Measurements from ENCODE around the gene ST7L.

ST7L gene

DNA sequence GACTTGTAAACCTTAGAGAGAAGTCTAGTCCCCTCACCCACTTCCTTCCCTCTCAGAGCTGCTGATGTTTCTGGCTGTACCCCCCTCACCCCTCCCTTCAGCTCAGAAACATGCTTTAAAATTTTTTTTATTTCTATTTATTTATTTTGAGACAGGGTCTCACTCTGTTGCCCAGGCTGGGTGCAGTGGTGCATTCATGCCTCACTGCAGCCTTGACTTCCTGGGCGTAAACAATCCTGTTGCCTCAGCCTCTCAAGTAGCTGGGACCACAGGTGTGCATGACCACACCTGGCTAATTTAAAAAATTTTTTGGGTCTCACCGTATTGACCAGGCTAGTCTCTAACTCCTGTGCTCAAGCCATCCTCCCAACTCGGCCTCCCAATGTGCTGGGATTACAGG lies 113.1 kb downstream of the ST7L start:
- H3K4me2 ChIP-seq (ENCODE audit: low read length) = peak overlapping the region; percentile 69
- TF ChIP-seq EZH2phosphoT487 (IDR thresholded peaks at IDR 0.05; ENCODE audit: borderline replicate concordance, low read length) = no peak
- TF ChIP-seq, protein P1, sequence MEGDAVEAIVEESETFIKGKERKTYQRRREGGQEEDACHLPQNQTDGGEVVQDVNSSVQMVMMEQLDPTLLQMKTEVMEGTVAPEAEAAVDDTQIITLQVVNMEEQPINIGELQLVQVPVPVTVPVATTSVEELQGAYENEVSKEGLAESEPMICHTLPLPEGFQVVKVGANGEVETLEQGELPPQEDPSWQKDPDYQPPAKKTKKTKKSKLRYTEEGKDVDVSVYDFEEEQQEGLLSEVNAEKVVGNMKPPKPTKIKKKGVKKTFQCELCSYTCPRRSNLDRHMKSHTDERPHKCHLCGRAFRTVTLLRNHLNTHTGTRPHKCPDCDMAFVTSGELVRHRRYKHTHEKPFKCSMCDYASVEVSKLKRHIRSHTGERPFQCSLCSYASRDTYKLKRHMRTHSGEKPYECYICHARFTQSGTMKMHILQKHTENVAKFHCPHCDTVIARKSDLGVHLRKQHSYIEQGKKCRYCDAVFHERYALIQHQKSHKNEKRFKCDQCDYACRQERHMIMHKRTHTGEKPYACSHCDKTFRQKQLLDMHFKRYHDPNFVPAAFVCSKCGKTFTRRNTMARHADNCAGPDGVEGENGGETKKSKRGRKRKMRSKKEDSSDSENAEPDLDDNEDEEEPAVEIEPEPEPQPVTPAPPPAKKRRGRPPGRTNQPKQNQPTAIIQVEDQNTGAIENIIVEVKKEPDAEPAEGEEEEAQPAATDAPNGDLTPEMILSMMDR (IDR thresholded peaks at IDR 0.05; ENCODE audit: low read depth, low read length, poor library complexity, severe bottlenecking) = no peak
- H3K27me3 ChIP-seq (ENCODE audit: control insufficient read depth, low read length) = peaks cover 47% of the 10 kb centered on the region

DNA sequence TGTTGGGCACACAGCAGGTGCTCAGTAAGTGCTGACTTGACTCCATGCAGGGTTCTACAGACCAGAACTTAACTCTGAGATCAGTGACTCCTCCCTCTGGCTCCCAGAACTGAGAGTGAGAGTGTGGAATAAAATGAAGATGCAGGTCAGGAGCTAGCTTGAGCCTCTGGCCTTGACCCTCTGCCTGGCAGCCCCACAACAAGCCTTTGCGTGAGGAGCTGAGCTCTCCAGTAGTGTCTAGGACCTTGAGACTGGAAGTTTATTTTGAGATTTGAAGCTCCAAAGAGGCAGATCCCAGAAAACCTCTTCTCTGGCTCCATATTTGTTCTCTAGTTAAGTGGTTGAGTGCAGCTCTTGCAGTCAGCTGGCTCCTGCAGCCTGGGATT lies 113.5 kb downstream of the ST7L start:
- Histone ChIP-seq H3K4me1 (ENCODE audit: control insufficient read depth, low read length) (peaks cover 76% of the 10 kb centered on the region), H3K27me3 (ENCODE audit: control insufficient read depth, low read length) (peaks cover 47% of the 10 kb centered on the region), H3K27ac (ENCODE audit: low read depth, low read length) (peak overlapping the region; percentile 58), H3K4me3 (ENCODE audit: low read length) (peak overlapping the region; percentile 48), H3F3A (ENCODE audit: control insufficient read depth, insufficient read depth) (peaks cover 18% of the 10 kb centered on the region), H3K4me2 (ENCODE audit: low read length) (peak overlapping the region; percentile 69), H3K9me2 (replicated peaks; ENCODE audit: control insufficient read depth, low read length) (no peaks in the 10 kb centered on the region), H4K20me1 (ENCODE audit: control insufficient read depth, insufficient read depth, low read depth, low read length) (no peaks in the 10 kb centered on the region), H3K79me2 (ENCODE audit: control insufficient read depth, low read length) (no peaks in the 10 kb centered on the region), H3K9me3 (ENCODE audit: control insufficient read depth, insufficient read depth, low read length) (no peaks in the 10 kb centered on the region), H3K36me3 (ENCODE audit: control insufficient read depth, low read length) (no peaks in the 10 kb centered on the region)
- no peak for TF ChIP-seq EZH2phosphoT487 (IDR thresholded peaks at IDR 0.05; ENCODE audit: borderline replicate concordance, low read length)
- TF ChIP-seq, protein P1 (IDR thresholded peaks at IDR 0.05; ENCODE audit: low read depth, low read length, poor library complexity, severe bottlenecking) = no peak

More for the DNA sequence above, 113.1 kb downstream of the ST7L start:
- H3K4me3 ChIP-seq (ENCODE audit: low read length) = peak overlapping the region; percentile 48
- no peaks in the 10 kb centered on the region for H3K79me2 ChIP-seq (ENCODE audit: control insufficient read depth, low read length)
- peak overlapping the region; percentile 58 for H3K27ac ChIP-seq (ENCODE audit: low read depth, low read length)
- H3K9me3 ChIP-seq (ENCODE audit: control insufficient read depth, insufficient read depth, low read length) = no peaks in the 10 kb centered on the region
- no peaks in the 10 kb centered on the region for H4K20me1 ChIP-seq (ENCODE audit: control insufficient read depth, insufficient read depth, low read depth, low read length)
- no peaks in the 10 kb centered on the region for H3K36me3 ChIP-seq (ENCODE audit: control insufficient read depth, low read length)
- peaks cover 76% of the 10 kb centered on the region for H3K4me1 ChIP-seq (ENCODE audit: control insufficient read depth, low read length)
- H3K9me2 ChIP-seq (replicated peaks; ENCODE audit: control insufficient read depth, low read length) = no peaks in the 10 kb centered on the region
- H3F3A ChIP-seq (ENCODE audit: control insufficient read depth, insufficient read depth) = peaks cover 18% of the 10 kb centered on the region

DNA sequence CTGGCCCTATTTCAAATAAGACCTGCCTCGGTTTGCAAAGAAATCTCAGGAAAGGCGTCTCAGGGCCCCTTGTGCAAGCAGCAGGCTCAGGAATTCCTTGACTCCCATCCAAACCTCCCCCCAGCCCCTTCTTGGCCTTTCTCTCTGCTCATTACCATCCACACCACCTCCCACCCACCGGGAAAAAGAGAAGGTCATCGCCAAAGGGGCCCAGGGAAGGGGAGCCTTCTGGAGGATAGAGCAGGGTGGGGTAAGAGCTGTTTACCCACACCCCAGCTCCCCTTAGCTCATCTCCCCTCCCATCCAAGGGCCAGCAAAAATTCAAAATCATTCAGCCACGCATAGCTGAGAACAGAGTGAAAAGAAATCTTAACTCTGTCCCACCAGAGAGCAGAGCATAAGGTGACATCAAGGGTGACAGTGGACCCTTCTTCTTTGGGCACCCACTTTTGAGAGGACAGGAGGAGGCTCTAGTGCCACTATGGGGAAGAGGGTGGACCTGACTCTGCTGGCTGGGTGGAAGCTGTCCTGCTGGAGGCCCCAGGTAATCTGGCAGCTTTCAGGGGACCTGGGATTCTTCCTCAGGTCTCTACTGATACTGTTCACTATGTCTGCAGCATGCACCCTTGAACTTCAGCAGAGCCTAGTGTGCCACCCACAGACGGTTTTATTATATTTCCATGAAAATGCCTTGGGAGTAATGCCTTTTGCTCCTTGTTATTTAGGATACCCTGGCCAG lies 114.1 kb downstream of the ST7L start:
- no peak for TF ChIP-seq EZH2phosphoT487 (IDR thresholded peaks at IDR 0.05; ENCODE audit: borderline replicate concordance, low read length)
- TF ChIP-seq, protein P1 (IDR thresholded peaks at IDR 0.05; ENCODE audit: low read depth, low read length, poor library complexity, severe bottlenecking) = no peak
- peak overlapping the region; percentile 58 for H3K27ac ChIP-seq (ENCODE audit: low read depth, low read length)

More for the DNA sequence above, 114.1 kb downstream of the ST7L start:
- Histone ChIP-seq H3K4me3 (ENCODE audit: low read length) (peak overlapping the region; percentile 48), H3K36me3 (ENCODE audit: control insufficient read depth, low read length) (no peaks in the 10 kb centered on the region), H3K9me2 (replicated peaks; ENCODE audit: control insufficient read depth, low read length) (no peaks in the 10 kb centered on the region), H3K27me3 (ENCODE audit: control insufficient read depth, low read length) (peaks cover 49% of the 10 kb centered on the region), H3K79me2 (ENCODE audit: control insufficient read depth, low read length) (no peaks in the 10 kb centered on the region), H3K9me3 (ENCODE audit: control insufficient read depth, insufficient read depth, low read length) (no peaks in the 10 kb centered on the region), H3F3A (ENCODE audit: control insufficient read depth, insufficient read depth) (peaks cover 18% of the 10 kb centered on the region), H4K20me1 (ENCODE audit: control insufficient read depth, insufficient read depth, low read depth, low read length) (no peaks in the 10 kb centered on the region), H3K4me1 (ENCODE audit: control insufficient read depth, low read length) (peaks cover 76% of the 10 kb centered on the region), H3K4me2 (ENCODE audit: low read length) (peak overlapping the region; percentile 69)

All from DOHH2 (cell line).